ENCODE data around the gene HS3ST2. TPM values are rescaled to one million over a fixed set of nuclear protein-coding genes. Genes with fewer than 3 reads are reported as not detected.

HS3ST2 gene
- total and polyA plus RNA-seq, 4 experiments from 2014 or later = 0.47 to 0.70 TPM; not detected in 2

GRCh38 chr16:22955461-22956070, 141.6 kb downstream of the HS3ST2 start:
- ChIA-PET POLR2A (ENCODE audit: partially characterized antibody) (no interaction called here), CTCF (ENCODE audit: partially characterized antibody) (interaction anchor here (0.6 kb wide), 1 partner anchor 1393 kb away, joined by 3 read pairs; no protein-coding TSS in a partner anchor)
- no peak for DNase-seq
- no peaks in the 10 kb centered on the region for H3K9me3 ChIP-seq (ENCODE audit: control insufficient read depth in 1 of 2, low read length in 2 of 2)
- Mint-ChIP-seq H3K9me3 (no peaks in the 10 kb centered on the region), H3K4me1 (no peaks in the 10 kb centered on the region), H3K27me3 (peaks cover 17 to 26% of the 10 kb centered on the region in 2 donors), H3K27ac (no peak overlapping the region), H3K36me3 (no peaks in the 10 kb centered on the region), H3K4me3 (peak overlapping the region in 1 of 8 donors; percentile 2)
- no peaks in the 10 kb centered on the region for H3K27me3 ChIP-seq (ENCODE audit: insufficient read depth, low read length)
- intact Hi-C loops (cut with micrococcal nuclease) = no loop called here
- H3K4me1 ChIP-seq (ENCODE audit: insufficient read depth, low read length) = no peaks in the 10 kb centered on the region
- H3K4me3 ChIP-seq (ENCODE audit: low read length in 2 of 2) = no peak overlapping the region
- no peak overlapping the region for H3K27ac ChIP-seq (ENCODE audit: low read depth, low read length)
- H3K36me3 ChIP-seq (ENCODE audit: insufficient read depth, low read length) = no peaks in the 10 kb centered on the region

DNA sequence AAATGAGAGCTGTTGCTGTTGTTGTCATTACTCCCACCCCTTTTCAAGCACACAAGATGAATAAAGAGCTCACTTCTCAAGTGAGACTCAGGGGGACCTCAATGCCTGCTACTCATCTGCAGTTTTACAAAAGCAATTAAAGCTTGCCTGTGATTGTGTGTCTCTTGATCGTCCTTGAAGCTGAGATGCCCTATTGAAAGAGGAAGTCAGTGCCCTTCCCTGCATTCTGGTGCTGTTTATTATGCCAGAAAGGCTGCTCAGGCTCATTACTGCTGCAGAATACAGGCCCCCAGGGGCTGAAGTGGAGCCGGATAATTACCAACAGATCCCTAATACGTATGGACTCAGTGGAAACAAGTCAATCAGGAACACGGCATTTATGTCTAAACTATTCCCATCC, 147.2 kb downstream of the HS3ST2 start:
- no peak overlapping the region for H3K4me3 ChIP-seq (ENCODE audit: low read length in 2 of 2)
- Mint-ChIP-seq H3K36me3 (peaks cover 0 to 2% of the 10 kb centered on the region in 2 donors), H3K4me1 (no peaks in the 10 kb centered on the region), H3K9me3 (peaks cover 0 to 8% (median 4%) of the 10 kb centered on the region in 8 donors), H3K4me3 (no peak overlapping the region), H3K27ac (no peak overlapping the region), H3K27me3 (peaks cover 13 to 34% of the 10 kb centered on the region in 2 donors)
- H3K36me3 ChIP-seq (ENCODE audit: insufficient read depth, low read length) = no peaks in the 10 kb centered on the region
- H3K9me3 ChIP-seq (ENCODE audit: control insufficient read depth in 1 of 2, low read length in 2 of 2) = no peaks in the 10 kb centered on the region
- intact Hi-C loops (cut with micrococcal nuclease) = no loop called here
- H3K27ac ChIP-seq (ENCODE audit: low read depth, low read length) = no peak overlapping the region
- no peaks in the 10 kb centered on the region for H3K4me1 ChIP-seq (ENCODE audit: insufficient read depth, low read length)
- POLR2A ChIA-PET (ENCODE audit: partially characterized antibody) = no interaction called here
- DNase-seq = no peak
- H3K27me3 ChIP-seq (ENCODE audit: insufficient read depth, low read length) = no peaks in the 10 kb centered on the region
- CTCF ChIA-PET (ENCODE audit: partially characterized antibody) = no interaction called here

GRCh38 chr16:22962905-22963304, 148.9 kb downstream of the HS3ST2 start:
- peaks cover 14 to 32% of the 10 kb centered on the region in 2 donors for H3K27me3 Mint-ChIP-seq
- H3K27ac Mint-ChIP-seq = no peak overlapping the region
- H3K27ac ChIP-seq (ENCODE audit: low read depth, low read length) = no peak overlapping the region
- DNase-seq = no peak
- CTCF ChIA-PET (ENCODE audit: partially characterized antibody) = no interaction called here
- no peaks in the 10 kb centered on the region for H3K9me3 ChIP-seq (ENCODE audit: control insufficient read depth in 1 of 2, low read length in 2 of 2)
- no peaks in the 10 kb centered on the region for H3K4me1 ChIP-seq (ENCODE audit: insufficient read depth, low read length)
- H3K4me1 Mint-ChIP-seq = no peaks in the 10 kb centered on the region
- H3K36me3 Mint-ChIP-seq = peaks cover 0 to 2% of the 10 kb centered on the region in 2 donors
- H3K27me3 ChIP-seq (ENCODE audit: insufficient read depth, low read length) = no peaks in the 10 kb centered on the region
- no peaks in the 10 kb centered on the region for H3K36me3 ChIP-seq (ENCODE audit: insufficient read depth, low read length)
- intact Hi-C loops (cut with micrococcal nuclease) = no loop called here
- peaks cover 0 to 8% (median 5%) of the 10 kb centered on the region in 8 donors for H3K9me3 Mint-ChIP-seq
- no peak overlapping the region for H3K4me3 Mint-ChIP-seq
- POLR2A ChIA-PET (ENCODE audit: partially characterized antibody) = no interaction called here
- H3K4me3 ChIP-seq (ENCODE audit: low read length in 2 of 2) = no peak overlapping the region

All from CD4-positive, alpha-beta memory T cell (primary cell).